GM19193 (cell line): ENCODE measurements around the gene ITFG2.

Experiments
- POLR2A ChIP-seq: IDR thresholded peaks from 4 replicates; pipeline ENCODE4 v1.6.1; 2011; ENCODE audit not compliant: insufficient read depth, insufficient read length; ENCODE audit errors: extremely low read depth

Gene ITFG2

GRCh38 chr12:2858334-2858733, 45.9 kb downstream of the ITFG2 start:
- peak; percentile 34 for TF ChIP-seq POLR2A

- no peak for TF ChIP-seq POLR2A
These were observed 46.5 kb downstream of the ITFG2 start for GRCh38 chr12:2858944-2859421.

- no peak for TF ChIP-seq POLR2A
These were observed 47.7 kb downstream of the ITFG2 start for GRCh38 chr12:2860170-2860569.

- no peak for TF ChIP-seq POLR2A
These were observed 50.4 kb downstream of the ITFG2 start for GRCh38 chr12:2862876-2863275.

GRCh38 chr12:2864198-2864597, 51.7 kb downstream of the ITFG2 start:
- TF ChIP-seq POLR2A = no peak
